ENCODE results near the gene FOXB1. TPM values are rescaled to one million over a fixed set of nuclear protein-coding genes. Genes with fewer than 3 reads are reported as not detected.

FOXB1 gene
- total RNA-seq (2022; extraction: Qiagen RNA extraction; ENCODE audit: low read depth), result not detected in 5 replicates

GRCh38 chr15:60004009-60004845 lies at the start of gene FOXB1:
Gene FOXB1 (plus strand): TSS chr15:60004311. CDS start chr15:60004964, 653 bp downstream.

